GM18867 (cell line): ENCODE measurements around the gene OGFOD2.

ENCODE experiments used
- ATAC-seq: cut with Tn5 transposase; IDR thresholded peaks from one replicate; pipeline ENCODE4 v1.9.1; 2021; ENCODE audit warnings: mild to moderate bottlenecking, moderate library complexity; ENCODE audit not compliant: unreplicated experiment

OGFOD2 gene

GRCh38 chr12:122976648-122976975 is 1.6 kb downstream of the OGFOD2 start:
- no peak for ATAC-seq

- ATAC-seq = no peak
Observed at GRCh38 chr12:122977153-122977552, 2.1 kb downstream of the OGFOD2 start.

GRCh38 chr12:122977655-122978392 is 2.8 kb downstream of the OGFOD2 start:
- no peak for ATAC-seq

- ATAC-seq = no peak
Observed at GRCh38 chr12:122978507-122978955, 3.5 kb downstream of the OGFOD2 start.

- ATAC-seq = no peak
Observed at GRCh38 chr12:122979001-122979907, 4.2 kb downstream of the OGFOD2 start.

GRCh38 chr12:122979908-122980182 is 4.8 kb downstream of the OGFOD2 start:
- no peak for ATAC-seq

GRCh38 chr12:122980183-122981035 is 5.4 kb downstream of the OGFOD2 start, which contains the start of gene ARL6IP4:
TSS of gene ARL6IP4 (plus strand) at chr12:122980681. CDS start at chr12:122981140, 459 bp downstream.
- peak; percentile 62 for ATAC-seq

GRCh38 chr12:122981036-122981471 is 6.0 kb downstream of the OGFOD2 start:
- ATAC-seq = no peak

GRCh38 chr12:122981587-122982476 is 6.8 kb downstream of the OGFOD2 start:
- ATAC-seq = no peak

GRCh38 chr12:122982477-122982815 is 7.4 kb downstream of the OGFOD2 start:
- ATAC-seq = no peak

GRCh38 chr12:122982963-122983788 is 8.1 kb downstream of the OGFOD2 start:
- ATAC-seq = no peak

GRCh38 chr12:122983789-122984515 is 8.9 kb downstream of the OGFOD2 start:
- ATAC-seq = no peak

GRCh38 chr12:122984612-122985337 is 9.7 kb downstream of the OGFOD2 start:
- no peak for ATAC-seq

GRCh38 chr12:122985338-122986257 is 10.6 kb downstream of the OGFOD2 start:
- no peak for ATAC-seq

- ATAC-seq = no peak
Observed at GRCh38 chr12:122986258-122986871, 11.3 kb downstream of the OGFOD2 start.

GRCh38 chr12:122987086-122987951 is 12.3 kb downstream of the OGFOD2 start:
- no peak for ATAC-seq
